MM.1S (cell line): ENCODE measurements around the gene MYO16.

Experiments
- DNase-seq: peaks from one replicate; pipeline ENCODE4 v3.0.0-alpha.2; 2015
- H2AFZ ChIP-seq: fragments of 300-600 bp; sonication (generic); 2 replicates; pipeline ENCODE4 v1.6.0; 2016; ENCODE audit warnings: antibody characterized with exemption, low read length
- H3F3A ChIP-seq: fragments of 300-600 bp; sonication (generic); 2 replicates; pipeline ENCODE4 v1.6.1; 2016; ENCODE audit warnings: mild to moderate bottlenecking, antibody characterized with exemption, low read length, moderate library complexity, mixed read lengths; ENCODE audit not compliant: insufficient read depth
- H3K27ac ChIP-seq: fragments of 300-600 bp; sonication (generic); 2 replicates; pipeline ENCODE4 v1.5.1; 2016; ENCODE audit warnings: mild to moderate bottlenecking, low read length
- H3K27me3 ChIP-seq: fragments of 300-600 bp; sonication (generic); replicated peaks from 2 replicates; pipeline ENCODE4 v1.6.0; 2016; ENCODE audit warnings: low read length; ENCODE audit not compliant: insufficient read depth
- H3K36me3 ChIP-seq: fragments of 300-600 bp; sonication (generic); replicated peaks from 2 replicates; pipeline ENCODE4 v1.6.1; 2016; ENCODE audit warnings: mild to moderate bottlenecking, low read length, mixed read lengths; ENCODE audit not compliant: insufficient read depth
- H3K4me1 ChIP-seq: fragments of 300-600 bp; sonication (generic); 2 replicates; pipeline ENCODE4 v1.6.1; 2016; ENCODE audit warnings: low read length, mixed read lengths
- H3K4me2 ChIP-seq: fragments of 300-600 bp; sonication (generic); 2 replicates; pipeline ENCODE4 v1.6.0; 2016; ENCODE audit warnings: low read depth, low read length
- H3K4me3 ChIP-seq: fragments of 300-600 bp; sonication (generic); 2 replicates; pipeline ENCODE4 v1.5.1; 2016; ENCODE audit warnings: low read length, mixed read lengths
- H3K79me2 ChIP-seq: fragments of 300-600 bp; sonication (generic); 2 replicates; pipeline ENCODE4 v1.6.1; 2016; ENCODE audit warnings: mixed run types, low read length, mixed read lengths
- H3K9ac ChIP-seq: fragments of 300-600 bp; sonication (generic); 2 replicates; pipeline ENCODE4 v1.6.1; 2016; ENCODE audit warnings: low read length, mixed read lengths
- H3K9me2 ChIP-seq: fragments of 300-600 bp; sonication (generic); replicated peaks from 2 replicates; pipeline ENCODE4 v1.6.1; 2016; ENCODE audit warnings: mild to moderate bottlenecking, low read length, mixed read lengths; ENCODE audit not compliant: insufficient read depth
- H3K9me3 ChIP-seq: fragments of 300-600 bp; sonication (generic); replicated peaks from 2 replicates; pipeline ENCODE4 v1.6.1; 2016; ENCODE audit warnings: mild to moderate bottlenecking, low read length, mixed read lengths; ENCODE audit not compliant: insufficient read depth
- H4K20me1 ChIP-seq: fragments of 300-600 bp; sonication (generic); 2 replicates; pipeline ENCODE4 v1.6.1; 2016; ENCODE audit warnings: mild to moderate bottlenecking, low read length, moderate library complexity, mixed read lengths; ENCODE audit not compliant: insufficient read depth
- EZH2 ChIP-seq: fragments of 300-600 bp; sonication (generic); optimal IDR thresholded peaks from 2 replicates; pipeline ENCODE3; 2017; ENCODE audit warnings: low read depth, mild to moderate bottlenecking, antibody characterized with exemption, low read length, mixed read lengths
- EZH2phosphoT487 ChIP-seq: fragments of 300-600 bp; sonication (generic); IDR thresholded peaks from 2 replicates; pipeline ENCODE4 v1.6.1; 2018; ENCODE audit warnings: antibody characterized with exemption, low read length
- TF ChIP-seq, protein P1 (sequence below): fragments of 300-600 bp; sonication (generic); IDR thresholded peaks from 2 replicates; pipeline ENCODE4 v1.5.1; 2016; ENCODE audit warnings: antibody characterized with exemption, low read length, mixed read lengths

MYO16 gene

DNA sequence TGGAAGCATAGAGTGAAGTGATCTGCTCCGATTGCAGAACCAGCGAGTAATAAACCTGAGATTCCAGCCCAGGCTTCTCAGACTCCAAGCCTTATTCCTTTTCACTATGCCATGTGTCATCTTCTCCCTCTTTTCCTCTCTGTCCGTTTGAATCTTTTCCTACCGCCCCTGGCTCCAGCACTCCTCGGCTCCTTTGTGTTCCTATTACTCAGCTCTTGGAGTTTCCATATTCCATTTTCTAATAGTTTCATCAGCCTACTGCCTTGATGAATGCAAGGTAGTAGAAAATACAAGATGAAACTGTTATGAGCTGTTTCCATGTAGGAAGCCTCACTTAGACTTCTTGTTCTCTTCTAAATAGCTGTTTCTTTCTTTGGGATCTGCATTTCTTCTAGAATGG, 138.6 kb downstream of the MYO16 start:
- no peak overlapping the region for H3K27ac ChIP-seq
- no peaks in the 10 kb centered on the region for H3K4me1 ChIP-seq
- no peak overlapping the region for H3K4me2 ChIP-seq
- H3K9ac ChIP-seq, result no peak overlapping the region
- no peaks in the 10 kb centered on the region for H3K9me3 ChIP-seq
- no peaks in the 10 kb centered on the region for H3K27me3 ChIP-seq
- H3K36me3 ChIP-seq, result no peaks in the 10 kb centered on the region
- TF ChIP-seq, protein P1, sequence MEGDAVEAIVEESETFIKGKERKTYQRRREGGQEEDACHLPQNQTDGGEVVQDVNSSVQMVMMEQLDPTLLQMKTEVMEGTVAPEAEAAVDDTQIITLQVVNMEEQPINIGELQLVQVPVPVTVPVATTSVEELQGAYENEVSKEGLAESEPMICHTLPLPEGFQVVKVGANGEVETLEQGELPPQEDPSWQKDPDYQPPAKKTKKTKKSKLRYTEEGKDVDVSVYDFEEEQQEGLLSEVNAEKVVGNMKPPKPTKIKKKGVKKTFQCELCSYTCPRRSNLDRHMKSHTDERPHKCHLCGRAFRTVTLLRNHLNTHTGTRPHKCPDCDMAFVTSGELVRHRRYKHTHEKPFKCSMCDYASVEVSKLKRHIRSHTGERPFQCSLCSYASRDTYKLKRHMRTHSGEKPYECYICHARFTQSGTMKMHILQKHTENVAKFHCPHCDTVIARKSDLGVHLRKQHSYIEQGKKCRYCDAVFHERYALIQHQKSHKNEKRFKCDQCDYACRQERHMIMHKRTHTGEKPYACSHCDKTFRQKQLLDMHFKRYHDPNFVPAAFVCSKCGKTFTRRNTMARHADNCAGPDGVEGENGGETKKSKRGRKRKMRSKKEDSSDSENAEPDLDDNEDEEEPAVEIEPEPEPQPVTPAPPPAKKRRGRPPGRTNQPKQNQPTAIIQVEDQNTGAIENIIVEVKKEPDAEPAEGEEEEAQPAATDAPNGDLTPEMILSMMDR, result no peak
- TF ChIP-seq EZH2phosphoT487 (no peak), EZH2 (no peak)
- DNase-seq, result no peak
- H4K20me1 ChIP-seq, result no peaks in the 10 kb centered on the region
- H3K4me3 ChIP-seq, result no peak overlapping the region
- no peaks in the 10 kb centered on the region for H3K79me2 ChIP-seq
- no peaks in the 10 kb centered on the region for H3F3A ChIP-seq
- no peaks in the 10 kb centered on the region for H3K9me2 ChIP-seq
- H2AFZ ChIP-seq, result no peak overlapping the region

DNA sequence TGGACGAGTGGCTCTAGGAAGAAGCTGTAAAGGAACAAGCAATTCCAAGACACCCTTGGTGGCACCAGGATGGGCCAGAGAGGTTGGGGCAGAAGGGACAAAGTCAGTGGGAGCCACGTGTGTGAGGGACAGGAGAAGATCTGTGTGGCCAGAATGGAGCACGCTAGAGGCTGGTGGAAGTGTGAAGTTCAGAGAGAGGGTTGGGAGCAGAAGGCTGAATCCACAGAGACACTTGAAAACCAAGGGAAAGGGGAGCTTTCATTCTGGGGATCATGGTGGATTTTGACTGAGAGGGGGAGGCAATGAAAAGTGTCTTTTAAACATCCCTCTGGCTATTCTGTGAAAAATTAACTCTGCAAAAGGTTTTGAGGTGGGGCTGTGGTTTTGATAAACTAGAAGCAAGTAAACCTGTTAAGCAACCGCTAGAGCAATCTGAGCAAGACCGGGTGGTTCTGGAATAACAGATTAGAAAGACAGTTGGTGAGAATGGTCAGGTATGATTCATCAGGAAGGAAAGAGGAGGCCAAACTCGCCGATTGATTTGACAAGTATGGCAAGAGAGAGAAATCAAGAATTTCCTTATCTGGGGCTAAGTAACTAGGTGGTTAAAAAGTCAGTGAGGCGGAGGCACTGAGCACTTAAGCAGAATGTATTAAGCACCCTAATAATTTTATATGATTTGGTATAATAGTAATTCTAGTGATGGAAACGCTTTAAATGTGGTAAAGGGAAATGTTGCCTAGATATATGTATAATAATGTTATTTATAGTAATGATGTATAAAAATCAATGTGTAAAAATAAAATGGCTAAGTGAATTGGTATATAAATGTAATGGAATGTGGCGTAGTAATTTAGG, 140.0 kb downstream of the MYO16 start:
- H3K9me3 ChIP-seq, result no peaks in the 10 kb centered on the region
- H3K4me1 ChIP-seq, result no peaks in the 10 kb centered on the region
- no peaks in the 10 kb centered on the region for H3K9me2 ChIP-seq
- H3K27me3 ChIP-seq, result no peaks in the 10 kb centered on the region
- H2AFZ ChIP-seq, result no peak overlapping the region
- H3K79me2 ChIP-seq, result no peaks in the 10 kb centered on the region
- no peak overlapping the region for H3K4me2 ChIP-seq
- no peak overlapping the region for H3K9ac ChIP-seq
- H4K20me1 ChIP-seq, result no peaks in the 10 kb centered on the region
- TF ChIP-seq EZH2phosphoT487, result no peak
- TF ChIP-seq, protein P1, result no peak
- TF ChIP-seq EZH2, result no peak
- no peak overlapping the region for H3K4me3 ChIP-seq
- no peak for DNase-seq
- no peaks in the 10 kb centered on the region for H3K36me3 ChIP-seq
- no peaks in the 10 kb centered on the region for H3F3A ChIP-seq
- no peak overlapping the region for H3K27ac ChIP-seq

DNA sequence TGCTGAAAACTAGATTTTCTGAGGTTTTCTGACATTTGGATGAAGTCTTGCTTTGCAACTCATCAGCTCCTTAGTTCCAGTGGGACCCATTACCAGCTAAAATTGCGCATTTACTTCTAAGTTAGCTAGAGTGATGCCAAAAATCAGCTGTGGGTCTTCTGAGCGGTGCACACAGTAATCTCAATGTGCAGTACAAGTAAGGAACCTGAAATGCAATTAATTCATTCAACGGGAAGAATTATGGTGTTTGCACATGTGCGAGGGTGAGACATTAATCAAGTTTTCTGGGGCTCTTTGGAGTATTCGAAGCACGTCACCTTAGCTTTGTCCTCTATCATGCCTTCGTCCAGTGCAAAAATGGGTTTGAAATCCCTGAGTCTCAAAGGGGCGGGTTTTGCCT, 146.2 kb downstream of the MYO16 start:
- no peaks in the 10 kb centered on the region for H3K27me3 ChIP-seq
- no peak overlapping the region for H3K27ac ChIP-seq
- H3K4me2 ChIP-seq, result no peak overlapping the region
- H3K4me3 ChIP-seq, result no peak overlapping the region
- no peaks in the 10 kb centered on the region for H3K36me3 ChIP-seq
- no peaks in the 10 kb centered on the region for H3K4me1 ChIP-seq
- no peak for DNase-seq
- H2AFZ ChIP-seq, result no peak overlapping the region
- no peaks in the 10 kb centered on the region for H3F3A ChIP-seq
- no peaks in the 10 kb centered on the region for H3K9me3 ChIP-seq
- no peaks in the 10 kb centered on the region for H4K20me1 ChIP-seq
- no peak for TF ChIP-seq EZH2
- TF ChIP-seq, protein P1, result no peak
- no peak for TF ChIP-seq EZH2phosphoT487
- no peaks in the 10 kb centered on the region for H3K79me2 ChIP-seq
- no peak overlapping the region for H3K9ac ChIP-seq
- H3K9me2 ChIP-seq, result no peaks in the 10 kb centered on the region
